Smooth muscle cell of the brain vasculature (primary cell): ENCODE data around the gene DCST1.

Experiments
- DNase-seq: peaks from one replicate; pipeline ENCODE4 v3.0.0-alpha.2; 2012; ENCODE audit warnings: low read depth, low spot score

The DCST1 gene

GRCh38 chr1:155013632-155014031, 20.0 kb upstream of the DCST1 start:
- DNase-seq, result no peak

- no peak for DNase-seq
Observed at GRCh38 chr1:155014709-155015508, 18.7 kb upstream of the DCST1 start.

GRCh38 chr1:155015527-155016230, 17.9 kb upstream of the DCST1 start:
- no peak for DNase-seq

- DNase-seq, result no peak
Observed at GRCh38 chr1:155016231-155016831, 17.3 kb upstream of the DCST1 start.

- DNase-seq, result peak; percentile 71
Observed at GRCh38 chr1:155017041-155017945, 16.3 kb upstream of the DCST1 start.

GRCh38 chr1:155017946-155018316, 15.7 kb upstream of the DCST1 start:
- no peak for DNase-seq

- DNase-seq, result no peak
Observed at GRCh38 chr1:155018617-155019348, 14.8 kb upstream of the DCST1 start.

GRCh38 chr1:155019377-155020245, 14.0 kb upstream of the DCST1 start:
- no peak for DNase-seq

- DNase-seq, result no peak
Observed at GRCh38 chr1:155022136-155022926, 11.3 kb upstream of the DCST1 start.

- DNase-seq, result no peak
Observed at GRCh38 chr1:155022927-155023236, 10.7 kb upstream of the DCST1 start.

GRCh38 chr1:155023627-155024026, 10.0 kb upstream of the DCST1 start:
- no peak for DNase-seq

- no peak for DNase-seq
Observed at GRCh38 chr1:155024315-155024714, 9.3 kb upstream of the DCST1 start.

- no peak for DNase-seq
Observed at GRCh38 chr1:155026154-155026553, 7.5 kb upstream of the DCST1 start.

- DNase-seq, result no peak
Observed at GRCh38 chr1:155026588-155026987, 7.0 kb upstream of the DCST1 start.

- no peak for DNase-seq
Observed at GRCh38 chr1:155029513-155030242, 3.9 kb upstream of the DCST1 start.

GRCh38 chr1:155030243-155030795, 3.3 kb upstream of the DCST1 start:
- DNase-seq, result no peak

- DNase-seq, result no peak
Observed at GRCh38 chr1:155030899-155031298, 2.7 kb upstream of the DCST1 start.

- no peak for DNase-seq
Observed at GRCh38 chr1:155032886-155033285, 738 bp upstream of the DCST1 start.
